Neutrophil (primary cell): Measurements from ENCODE around the gene DPH2.

Source experiments
- H3K27ac ChIP-seq: fragments of 200-600 bp; sonication (generic); 2 replicates; pipeline ENCODE4 v1.5.1; 2016; ENCODE audit warnings: mild to moderate bottlenecking, moderate library complexity
- H3K27me3 ChIP-seq: fragments of 200-600 bp; sonication (generic); 2 replicates; pipeline ENCODE4 v1.6.0; 2016; ENCODE audit warnings: mild to moderate bottlenecking
- H3K36me3 ChIP-seq: fragments of 200-600 bp; sonication (generic); 2 replicates; pipeline ENCODE4 v1.5.1; 2017
- H3K4me1 ChIP-seq, 2 experiments: fragments of 200-600 bp in 1 of 2; sonication (generic) in 1 of 2; 1 replicate in 1 of 2; 2 replicates in 1 of 2; pipeline versions ENCODE4 v1.5.1 to v1.6.1; 2013 to 2016; ENCODE audit warnings: low read depth in 1 of 2, low read length in 1 of 2, mild to moderate bottlenecking in 1 of 2, moderate library complexity in 1 of 2; ENCODE audit not compliant: control insufficient read depth in 1 of 2, insufficient read depth in 1 of 2
- H3K4me3 ChIP-seq, 2 experiments: fragments of 200-600 bp in 1 of 2; sonication (generic) in 1 of 2; 1 replicate in 1 of 2; 2 replicates in 1 of 2; pipeline ENCODE4 v1.5.1; 2013 to 2016; ENCODE audit warnings: low read depth in 1 of 2, low read length in 1 of 2, mild to moderate bottlenecking in 1 of 2, moderate library complexity in 1 of 2
- H3K9me3 ChIP-seq: fragments of 200-600 bp; sonication (generic); 2 replicates; pipeline ENCODE4 v1.5.1; 2016
- TF ChIP-seq, protein P1 (sequence below): fragments of 200-600 bp; sonication (generic); IDR thresholded peaks from 2 replicates; pipeline ENCODE4 v1.5.1; 2016; ENCODE audit warnings: antibody characterized with exemption

The DPH2 gene

DNA sequence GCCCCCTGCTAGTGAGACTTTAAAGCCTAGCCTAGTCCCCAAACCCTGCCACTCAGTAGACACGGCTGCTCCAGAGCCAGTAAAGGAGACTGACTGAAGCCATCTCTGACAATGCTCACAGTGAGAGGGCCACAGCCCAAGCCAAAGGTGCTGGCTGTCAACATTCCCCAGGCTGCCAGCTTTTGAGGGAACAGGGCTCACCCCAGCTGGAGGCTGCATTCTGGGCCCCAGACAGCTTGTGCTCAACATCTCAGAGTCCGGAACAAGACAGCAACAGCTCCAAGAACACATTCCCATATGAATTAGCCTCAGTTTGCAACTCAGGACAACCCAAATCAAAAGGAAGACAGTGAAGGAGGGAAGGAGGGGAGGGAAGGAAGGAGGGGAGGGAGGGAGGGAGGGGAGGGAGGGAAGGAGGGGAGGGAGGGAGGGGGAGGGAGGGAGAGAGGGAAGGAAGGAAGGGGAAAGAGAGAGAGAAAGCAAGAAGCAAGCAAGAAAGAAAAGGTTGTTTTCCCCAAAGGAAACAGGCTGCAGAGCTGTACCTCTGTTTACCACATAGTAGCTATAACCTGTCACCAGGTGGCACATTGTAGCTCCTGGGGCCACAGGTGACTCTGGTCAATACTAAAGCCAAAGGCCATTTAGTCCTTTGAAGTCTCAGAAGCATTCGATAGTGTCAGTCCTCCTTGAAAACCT lies 30.8 kb upstream of the DPH2 start:
- Histone ChIP-seq H3K27ac (no peak overlapping the region), H3K4me1 (peaks cover 7 to 17% of the 10 kb centered on the region in 2 experiments), H3K4me3 (no peak overlapping the region), H3K9me3 (no peaks in the 10 kb centered on the region), H3K36me3 (no peaks in the 10 kb centered on the region), H3K27me3 (peaks cover 49% of the 10 kb centered on the region)
- TF ChIP-seq, protein P1, sequence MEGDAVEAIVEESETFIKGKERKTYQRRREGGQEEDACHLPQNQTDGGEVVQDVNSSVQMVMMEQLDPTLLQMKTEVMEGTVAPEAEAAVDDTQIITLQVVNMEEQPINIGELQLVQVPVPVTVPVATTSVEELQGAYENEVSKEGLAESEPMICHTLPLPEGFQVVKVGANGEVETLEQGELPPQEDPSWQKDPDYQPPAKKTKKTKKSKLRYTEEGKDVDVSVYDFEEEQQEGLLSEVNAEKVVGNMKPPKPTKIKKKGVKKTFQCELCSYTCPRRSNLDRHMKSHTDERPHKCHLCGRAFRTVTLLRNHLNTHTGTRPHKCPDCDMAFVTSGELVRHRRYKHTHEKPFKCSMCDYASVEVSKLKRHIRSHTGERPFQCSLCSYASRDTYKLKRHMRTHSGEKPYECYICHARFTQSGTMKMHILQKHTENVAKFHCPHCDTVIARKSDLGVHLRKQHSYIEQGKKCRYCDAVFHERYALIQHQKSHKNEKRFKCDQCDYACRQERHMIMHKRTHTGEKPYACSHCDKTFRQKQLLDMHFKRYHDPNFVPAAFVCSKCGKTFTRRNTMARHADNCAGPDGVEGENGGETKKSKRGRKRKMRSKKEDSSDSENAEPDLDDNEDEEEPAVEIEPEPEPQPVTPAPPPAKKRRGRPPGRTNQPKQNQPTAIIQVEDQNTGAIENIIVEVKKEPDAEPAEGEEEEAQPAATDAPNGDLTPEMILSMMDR, result no peak

DNA sequence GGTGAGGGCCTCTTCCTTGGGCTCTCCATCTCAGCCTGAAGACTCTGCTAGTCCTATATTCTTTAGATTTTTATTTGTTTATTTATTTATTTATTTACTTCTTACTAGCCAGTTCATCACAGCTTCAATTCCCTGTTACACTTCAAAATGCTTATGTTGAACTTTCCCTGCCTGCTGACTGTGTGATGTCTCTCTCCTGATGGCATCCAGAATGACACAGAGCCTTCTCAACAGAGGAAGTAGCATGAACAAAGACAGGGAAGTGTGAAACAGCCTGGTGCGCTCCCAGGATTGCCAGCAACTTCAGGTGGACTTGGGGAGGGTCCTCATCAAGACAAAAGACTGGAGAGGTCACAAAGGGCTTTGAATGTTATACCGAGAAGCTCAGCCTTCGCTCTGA lies 27.4 kb upstream of the DPH2 start:
- H3K36me3 ChIP-seq, result no peaks in the 10 kb centered on the region
- peaks cover 16% of the 10 kb centered on the region for H3K27me3 ChIP-seq
- peaks cover 11 to 14% of the 10 kb centered on the region in 2 experiments for H3K4me1 ChIP-seq
- H3K27ac ChIP-seq, result no peak overlapping the region
- no peaks in the 10 kb centered on the region for H3K9me3 ChIP-seq
- TF ChIP-seq, protein P1, result no peak
- no peak overlapping the region for H3K4me3 ChIP-seq

DNA sequence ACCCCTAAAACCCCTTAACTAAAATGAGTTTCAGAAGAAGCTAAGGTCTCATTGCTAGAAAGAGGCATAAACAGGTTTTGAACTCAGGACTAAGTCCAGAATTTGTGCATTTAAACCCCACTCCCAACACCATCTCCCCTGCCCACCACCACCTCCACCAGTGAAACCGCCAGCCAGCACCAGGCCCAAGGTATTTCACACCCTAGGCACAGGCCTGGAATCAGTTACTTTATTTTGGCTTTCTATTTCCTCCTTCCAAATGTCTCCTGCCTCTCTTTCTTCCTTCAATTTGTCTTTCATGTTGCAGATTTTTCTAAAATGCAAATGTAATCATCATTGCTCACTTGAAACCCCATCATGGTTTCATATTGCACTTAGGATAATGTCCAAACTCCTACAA lies 24.9 kb upstream of the DPH2 start:
- peaks cover 4% of the 10 kb centered on the region for H3K36me3 ChIP-seq
- no peaks in the 10 kb centered on the region for H3K9me3 ChIP-seq
- H3K27ac ChIP-seq, result no peak overlapping the region
- no peaks in the 10 kb centered on the region for H3K27me3 ChIP-seq
- H3K4me1 ChIP-seq, result peaks cover 17 to 25% of the 10 kb centered on the region in 2 experiments
- TF ChIP-seq, protein P1, result no peak
- no peak overlapping the region for H3K4me3 ChIP-seq

DNA sequence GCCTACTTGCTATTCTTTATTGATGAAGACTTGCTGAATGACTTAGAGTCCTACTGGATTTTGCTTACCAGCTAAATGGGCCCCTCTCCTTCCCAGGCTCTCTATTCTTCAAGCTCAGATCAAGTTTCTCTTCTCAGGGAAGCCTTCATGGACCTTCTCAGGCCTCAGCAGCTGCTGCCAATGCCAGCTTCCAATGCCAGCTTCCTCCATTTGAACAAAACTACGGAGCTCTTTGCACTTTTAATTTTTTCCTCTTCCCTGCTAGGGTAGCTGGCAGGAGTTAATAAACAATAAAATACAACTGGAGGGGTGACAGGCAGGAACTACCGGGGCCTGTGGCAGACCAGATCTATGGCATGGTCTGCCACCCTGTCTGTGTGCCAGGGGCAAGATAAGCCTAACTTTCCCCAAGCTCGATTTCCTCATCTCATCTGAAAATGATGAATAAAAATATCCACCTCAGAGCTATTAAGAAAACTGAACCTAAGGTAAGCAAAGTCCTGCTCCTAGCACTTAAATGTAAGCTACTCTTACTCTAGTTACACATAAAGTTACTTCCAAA lies 24.1 kb upstream of the DPH2 start:
- peak overlapping the region; percentile 83 to 86 for H3K4me3 ChIP-seq
- H3K36me3 ChIP-seq, result peaks cover 8% of the 10 kb centered on the region
- no peaks in the 10 kb centered on the region for H3K9me3 ChIP-seq
- TF ChIP-seq, protein P1, result no peak
- peaks cover 17 to 25% of the 10 kb centered on the region in 2 experiments for H3K4me1 ChIP-seq
- H3K27me3 ChIP-seq, result no peaks in the 10 kb centered on the region
- H3K27ac ChIP-seq, result peak overlapping the region; percentile 94

DNA sequence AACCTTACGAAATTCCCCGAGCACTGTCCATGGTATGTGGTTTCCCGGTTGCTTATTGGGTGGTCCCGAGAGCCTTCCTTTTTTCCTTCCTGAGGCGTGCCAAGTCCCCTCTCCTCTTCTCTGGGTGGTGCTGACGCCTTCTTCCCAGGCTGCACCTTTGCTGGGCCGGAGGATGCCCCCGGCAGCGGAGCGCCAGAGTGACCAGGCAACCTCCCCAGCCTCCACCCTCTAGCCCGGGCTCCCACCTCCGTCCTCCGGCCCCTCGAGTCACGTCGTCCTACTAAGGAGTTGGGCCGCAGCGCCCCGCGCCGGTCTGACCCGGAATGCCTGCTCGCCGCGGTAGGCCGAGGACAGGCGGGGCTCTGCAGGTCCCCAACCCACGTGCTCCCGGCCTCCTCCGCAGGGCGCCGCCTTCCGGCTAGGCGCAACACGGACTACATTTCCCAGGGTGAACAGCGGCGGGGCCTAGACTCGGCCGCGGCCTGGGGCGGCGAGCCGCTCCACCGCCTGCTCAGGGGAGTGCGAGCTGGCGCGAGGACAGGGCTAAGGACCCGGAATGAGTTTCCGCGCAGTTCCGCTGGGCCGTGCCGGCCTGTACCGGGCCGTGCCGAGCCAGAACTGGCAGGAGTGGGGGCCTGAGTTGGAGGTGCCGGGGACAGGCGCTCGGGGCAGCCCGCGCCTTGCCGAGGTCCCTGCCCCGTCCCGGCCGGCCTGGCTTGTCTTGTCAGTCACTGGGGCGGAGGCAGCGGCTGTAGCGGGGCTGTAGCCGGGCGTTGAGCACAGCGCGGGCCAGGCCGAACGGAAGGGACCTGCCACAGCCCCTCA lies 23.4 kb upstream of the DPH2 start, which contains the start of gene IPO13:
TSS of gene IPO13 (plus strand) at position 715 of the 825 bp plus-strand sequence. CDS start 651 bp downstream, outside the sequence.
- H3K9me3 ChIP-seq, result no peaks in the 10 kb centered on the region
- H3K36me3 ChIP-seq, result peaks cover 8% of the 10 kb centered on the region
- TF ChIP-seq, protein P1, result peak; percentile 79
- no peaks in the 10 kb centered on the region for H3K27me3 ChIP-seq
- peak within 1 kb of the TSS; percentile 83 to 86 for H3K4me3 ChIP-seq
- peaks cover 17 to 25% of the 10 kb centered on the region in 2 experiments for H3K4me1 ChIP-seq
- peak within 1 kb of the TSS; percentile 94 for H3K27ac ChIP-seq
